Keratinocyte (primary cell): ENCODE results near the gene PTPRB. TPM values are rescaled to one million over a fixed set of nuclear protein-coding genes. Genes with fewer than 3 reads are reported as not detected.

Experiments
- DNase-seq: peaks from one replicate; pipeline ENCODE4 v3.0.0-alpha.2; 2011; ENCODE audit warnings: low read depth, missing footprints, low spot score
- FAIRE-seq: peaks from 2 replicates; lab custom pipeline; 2011; peaks lifted over from hg19 to GRCh38; lab: Jason Lieb, UNC
- H2AFZ ChIP-seq: 2 replicates; pipeline ENCODE4 v1.6.0; 2012; ENCODE audit warnings: low read length, control low read depth, inconsistent platforms; ENCODE audit not compliant: control insufficient read depth
- H3K27ac ChIP-seq: 2 replicates; pipeline ENCODE4 v1.5.1; 2011; ENCODE audit warnings: low read length; ENCODE audit not compliant: control insufficient read depth, insufficient read depth
- H3K27me3 ChIP-seq: 3 replicates; pipeline ENCODE4 v1.6.0; 2011; ENCODE audit warnings: low read length; ENCODE audit not compliant: control insufficient read depth, insufficient read depth; ENCODE audit errors: extremely low read depth
- H3K36me3 ChIP-seq, 2 experiments: 2 replicates in 1 of 2; 3 replicates in 1 of 2; pipeline ENCODE4 v1.5.1; 2011; ENCODE audit warnings: low read length in 2 of 2, mild to moderate bottlenecking in 1 of 2; ENCODE audit not compliant: control insufficient read depth in 2 of 2, insufficient read depth in 2 of 2; ENCODE audit errors: extremely low read depth in 1 of 2
- H3K4me1 ChIP-seq: 3 replicates; pipeline ENCODE4 v1.5.1; 2011; ENCODE audit warnings: low read length; ENCODE audit not compliant: control insufficient read depth, insufficient read depth; ENCODE audit errors: extremely low read depth
- H3K4me2 ChIP-seq: 3 replicates; pipeline ENCODE4 v1.6.0; 2011; ENCODE audit warnings: low read depth, low read length; ENCODE audit not compliant: control insufficient read depth, insufficient read depth; ENCODE audit errors: extremely low read depth
- H3K4me3 ChIP-seq, 3 experiments: fragments of 200-600 bp in 1 of 3; sonication (generic) in 1 of 3; 2 replicates in 2 of 3; 3 replicates in 1 of 3; pipeline ENCODE4 v1.5.1; 2011 to 2016; ENCODE audit warnings: low read length in 3 of 3, mild to moderate bottlenecking in 3 of 3, control low read depth in 2 of 3, inconsistent platforms in 1 of 3, low read depth in 1 of 3, mixed read lengths in 1 of 3, mixed run types in 1 of 3, moderate library complexity in 1 of 3; ENCODE audit not compliant: control insufficient read depth in 2 of 3, insufficient read depth in 2 of 3; ENCODE audit errors: extremely low read depth in 1 of 3
- H3K79me2 ChIP-seq: 2 replicates; pipeline ENCODE4 v1.6.0; 2012; ENCODE audit warnings: low read length; ENCODE audit not compliant: control insufficient read depth, insufficient read depth
- H3K9ac ChIP-seq: 3 replicates; pipeline ENCODE4 v1.6.0; 2011; ENCODE audit warnings: low read length; ENCODE audit not compliant: control insufficient read depth, insufficient read depth; ENCODE audit errors: extremely low read depth
- H3K9me1 ChIP-seq: 3 replicates; pipeline ENCODE4 v1.6.0; 2011; ENCODE audit warnings: low read length; ENCODE audit not compliant: control insufficient read depth, insufficient read depth; ENCODE audit errors: extremely low read depth
- H3K9me3 ChIP-seq: 2 replicates; pipeline ENCODE4 v1.5.1; 2012; ENCODE audit warnings: low read depth, low read length; ENCODE audit not compliant: control insufficient read depth
- H4K20me1 ChIP-seq: 3 replicates; pipeline ENCODE4 v1.6.0; 2011; ENCODE audit warnings: low read length; ENCODE audit not compliant: control insufficient read depth, insufficient read depth; ENCODE audit errors: extremely low read depth
- CTCF ChIP-seq, 3 experiments: IDR thresholded peaks in 1 of 3; conservative IDR thresholded peaks in 1 of 3; optimal IDR thresholded peaks in 1 of 3; 2 replicates in 2 of 3; 3 replicates in 1 of 3; pipeline versions ENCODE3 to v1.5.1; 2011; ENCODE audit warnings: low read length in 3 of 3, mild to moderate bottlenecking in 3 of 3, moderate library complexity in 2 of 3, control low read depth in 1 of 3, inconsistent platforms in 1 of 3; ENCODE audit not compliant: insufficient read depth in 2 of 3; ENCODE audit errors: extremely low read depth in 1 of 3
- EZH2 ChIP-seq: IDR thresholded peaks from one replicate; pipeline ENCODE4 v1.6.1; 2012; ENCODE audit warnings: inconsistent platforms, mild to moderate bottlenecking, low read length, moderate library complexity
- dilution Hi-C: fragments of 300-500 bp; cut with MboI; formaldehyde crosslinking; loops from one replicate; pipeline ENCODE4 v1.7.0; 2020; ENCODE audit warnings: low sequenced_read_pairs; ENCODE audit not compliant: extremely low pct_ligation_motif_present
- polyA plus RNA-seq, 5 experiments: library from polyadenylated mRNA; depleted of rRNA in 3 of 5; stranded (reverse) in 3 of 5; stranded (forward) in 1 of 5; unstranded in 1 of 5; fragments of >200 nt; gene quantifications; 1 replicate in 1 of 5; 2 replicates in 3 of 5; 3 replicates in 1 of 5; pipeline versions ENCODE4 v1.2.1 to v1.2.3, GENCODE V29; 2011 to 2012; ENCODE audit warnings: missing spikeins in 2 of 5, low read depth in 1 of 5, low replicate concordance in 1 of 5

Gene PTPRB
- polyA plus RNA-seq, 1 donor (not counting 4 experiments of a cell fraction or from before 2014, with no cell fraction given) = 0.46 TPM

- H4K20me1 ChIP-seq = no peaks in the 10 kb centered on the region
- no peaks in the 10 kb centered on the region for H3K9me1 ChIP-seq
- H3K27me3 ChIP-seq = no peaks in the 10 kb centered on the region
- H3K36me3 ChIP-seq = no peaks in the 10 kb centered on the region
- no peak overlapping the region for H3K9ac ChIP-seq
- H3K79me2 ChIP-seq = no peaks in the 10 kb centered on the region
- H3K4me3 ChIP-seq = no peak overlapping the region
- TF ChIP-seq CTCF (optimal IDR thresholded peaks at IDR 0.05 in 1 of 3, IDR thresholded peaks at IDR 0.05 in 1 of 3, conservative IDR thresholded peaks at IDR 0.05 in 1 of 3; ENCODE audit: extremely low read depth in 1 of 3, insufficient read depth in 2 of 3, low read length in 3 of 3) (no peak), EZH2 (no peak)
- H3K4me1 ChIP-seq = no peaks in the 10 kb centered on the region
- DNase-seq (no peak), FAIRE-seq (no peak)
- dilution Hi-C loops = no loop called here
- no peaks in the 10 kb centered on the region for H3K9me3 ChIP-seq
- no peak overlapping the region for H3K4me2 ChIP-seq
- H3K27ac ChIP-seq = no peak overlapping the region
- H2AFZ ChIP-seq = no peak overlapping the region
Observed at GRCh38 chr12:70513426-70513825, 123.8 kb downstream of the PTPRB start.

- TF ChIP-seq EZH2 (no peak), CTCF (optimal IDR thresholded peaks at IDR 0.05 in 1 of 3, IDR thresholded peaks at IDR 0.05 in 1 of 3, conservative IDR thresholded peaks at IDR 0.05 in 1 of 3; ENCODE audit: extremely low read depth in 1 of 3, insufficient read depth in 2 of 3, low read length in 3 of 3) (no peak)
- Histone ChIP-seq H3K27ac (no peak overlapping the region), H3K4me1 (no peaks in the 10 kb centered on the region), H3K4me3 (no peak overlapping the region), H3K27me3 (no peaks in the 10 kb centered on the region), H3K9me3 (no peaks in the 10 kb centered on the region), H3K9me1 (no peaks in the 10 kb centered on the region), H3K4me2 (no peak overlapping the region), H4K20me1 (no peaks in the 10 kb centered on the region), H3K36me3 (no peaks in the 10 kb centered on the region), H3K79me2 (no peaks in the 10 kb centered on the region), H3K9ac (no peak overlapping the region), H2AFZ (no peak overlapping the region)
- dilution Hi-C loops = no loop called here
- DNase-seq (no peak), FAIRE-seq (no peak)
Observed at GRCh38 chr12:70508178-70508577, 129.1 kb downstream of the PTPRB start.
